Sigmoid colon (tissue), 4 donors: ENCODE measurements around the gene MATN4.

ENCODE experiments used
- EP300 ChIP-seq, 4 donors: sonication (generic); formaldehyde crosslinking; IDR thresholded peaks; one replicate each; pipeline ENCODE4 v1.6.1; 2017; ENCODE audit warnings: antibody characterized with exemption in 4 of 4
- POLR2A ChIP-seq, 2 donors: fragments of 450-650 bp; IDR thresholded peaks; one replicate each; pipeline ENCODE4 v1.6.1; 2016; ENCODE audit warnings: antibody characterized with exemption in 2 of 2, mild to moderate bottlenecking in 2 of 2, moderate library complexity in 2 of 2
- POLR2AphosphoS5 ChIP-seq, 4 donors: sonication (generic); formaldehyde crosslinking; IDR thresholded peaks; one replicate each; pipeline ENCODE4 v1.6.1; 2017; ENCODE audit warnings: antibody characterized with exemption in 4 of 4
- TF ChIP-seq, protein P1 (sequence below), 4 experiments: fragments of 450-650 bp in 3 of 4; fragments of 200-600 bp in 1 of 4; IDR thresholded peaks; one replicate each; pipeline ENCODE4 v1.5.1; 2016 to 2019; ENCODE audit warnings: antibody characterized with exemption in 4 of 4, mild to moderate bottlenecking in 3 of 4, moderate library complexity in 2 of 4

- TF ChIP-seq, protein P1, sequence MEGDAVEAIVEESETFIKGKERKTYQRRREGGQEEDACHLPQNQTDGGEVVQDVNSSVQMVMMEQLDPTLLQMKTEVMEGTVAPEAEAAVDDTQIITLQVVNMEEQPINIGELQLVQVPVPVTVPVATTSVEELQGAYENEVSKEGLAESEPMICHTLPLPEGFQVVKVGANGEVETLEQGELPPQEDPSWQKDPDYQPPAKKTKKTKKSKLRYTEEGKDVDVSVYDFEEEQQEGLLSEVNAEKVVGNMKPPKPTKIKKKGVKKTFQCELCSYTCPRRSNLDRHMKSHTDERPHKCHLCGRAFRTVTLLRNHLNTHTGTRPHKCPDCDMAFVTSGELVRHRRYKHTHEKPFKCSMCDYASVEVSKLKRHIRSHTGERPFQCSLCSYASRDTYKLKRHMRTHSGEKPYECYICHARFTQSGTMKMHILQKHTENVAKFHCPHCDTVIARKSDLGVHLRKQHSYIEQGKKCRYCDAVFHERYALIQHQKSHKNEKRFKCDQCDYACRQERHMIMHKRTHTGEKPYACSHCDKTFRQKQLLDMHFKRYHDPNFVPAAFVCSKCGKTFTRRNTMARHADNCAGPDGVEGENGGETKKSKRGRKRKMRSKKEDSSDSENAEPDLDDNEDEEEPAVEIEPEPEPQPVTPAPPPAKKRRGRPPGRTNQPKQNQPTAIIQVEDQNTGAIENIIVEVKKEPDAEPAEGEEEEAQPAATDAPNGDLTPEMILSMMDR (IDR thresholded peaks at IDR 0.05), result no peak
- TF ChIP-seq POLR2A (IDR thresholded peaks at IDR 0.05), result no peak
- no peak for TF ChIP-seq POLR2AphosphoS5 (IDR thresholded peaks at IDR 0.05)
- no peak for TF ChIP-seq EP300 (IDR thresholded peaks at IDR 0.05)
Observed at GRCh38 chr20:45340236-45340847, 32.2 kb upstream of the MATN4 start.
